IMR-90 (cell line): ENCODE measurements around the gene MPZL2. TPM values are rescaled to one million over a fixed set of nuclear protein-coding genes. Genes with fewer than 3 reads are reported as not detected.

Source experiments
- ATAC-seq: fragments of 200-7000 bp; cut with Tn5 transposase; 2 replicates; pipeline ENCODE4 v1.9.1; 2020; ENCODE audit warnings: low read depth, mild to moderate bottlenecking, moderate library complexity
- BruUV-seq: library from RNA; stranded (reverse); fragments of 400-500 nt; replicated peaks from 2 replicates; lab custom pipeline; 2021; lab: Mats Ljungman, UMichigan
- CTCF ChIA-PET: fragments of 300-600 bp; formaldehyde crosslinking; extraction: SDS; loops from one replicate; lab custom pipeline; 2021; ENCODE audit warnings: antibody characterized with exemption; lab: Yijun Ruan, JAX
- POLR2A ChIA-PET: fragments of 300-600 bp; sonication (Branson Sonifier 250); formaldehyde crosslinking; loops from one replicate; lab custom pipeline; 2022; ENCODE audit warnings: antibody characterized with exemption; ENCODE audit not compliant: unreplicated experiment; lab: Charles Lee
- DNase-seq: peaks from one replicate; pipeline ENCODE4 v3.0.0; 2013
- H2AFZ ChIP-seq: replicated peaks from 2 replicates; pipeline ENCODE3; 2013; ENCODE audit warnings: low read length, mild to moderate bottlenecking; ENCODE audit not compliant: poor library complexity
- H2AK5ac ChIP-seq: 2 replicates; pipeline ENCODE4 v1.6.1; 2013; ENCODE audit warnings: low read depth, low read length, inconsistent platforms
- H2AK9ac ChIP-seq: replicated peaks from 2 replicates; pipeline ENCODE3; 2013; ENCODE audit warnings: mild to moderate bottlenecking, low read depth, low read length, moderate library complexity; ENCODE audit not compliant: poor library complexity
- H2BK120ac ChIP-seq: 2 replicates; pipeline ENCODE4 v1.6.1; 2013; ENCODE audit warnings: low read depth, low read length, inconsistent platforms
- H2BK15ac ChIP-seq: 3 replicates; pipeline ENCODE4 v1.6.1; 2013; ENCODE audit warnings: low read depth, low read length, inconsistent platforms
- H2BK20ac ChIP-seq: 2 replicates; pipeline ENCODE4 v1.6.1; 2013; ENCODE audit warnings: low read depth, mild to moderate bottlenecking, inconsistent platforms, low read length, moderate library complexity
- H2BK5ac ChIP-seq: 2 replicates; pipeline ENCODE4 v1.6.1; 2013; ENCODE audit warnings: mild to moderate bottlenecking, low read depth, low read length, inconsistent platforms; ENCODE audit not compliant: poor library complexity, severe bottlenecking
- H3K14ac ChIP-seq: replicated peaks from 2 replicates; pipeline ENCODE4 v1.6.1; 2013; ENCODE audit warnings: low read depth, low read length, inconsistent platforms
- H3K18ac ChIP-seq: 2 replicates; pipeline ENCODE4 v1.6.1; 2013; ENCODE audit warnings: low read depth, low read length, control low read depth
- H3K23ac ChIP-seq: 2 replicates; pipeline ENCODE4 v1.6.1; 2013; ENCODE audit warnings: low read depth, low read length, inconsistent platforms
- H3K27ac ChIP-seq: 2 replicates; pipeline ENCODE4 v1.5.1; 2013; ENCODE audit warnings: mild to moderate bottlenecking, control low read depth, low read length; ENCODE audit not compliant: insufficient read depth
- H3K27me3 ChIP-seq: 2 replicates; pipeline ENCODE4 v1.6.1; 2013; ENCODE audit warnings: low read length; ENCODE audit not compliant: control insufficient read depth, insufficient read depth
- H3K36me3 ChIP-seq: 2 replicates; pipeline ENCODE4 v1.6.1; 2013; ENCODE audit warnings: low read length, mixed read lengths; ENCODE audit not compliant: control insufficient read depth, insufficient read depth
- H3K4ac ChIP-seq: 2 replicates; pipeline ENCODE4 v1.6.1; 2013; ENCODE audit warnings: low read depth, low read length, inconsistent platforms
- H3K4me1 ChIP-seq: 2 replicates; pipeline ENCODE4 v1.6.1; 2013; ENCODE audit warnings: low read length, mixed read lengths; ENCODE audit not compliant: control insufficient read depth, insufficient read depth
- H3K4me2 ChIP-seq: 2 replicates; pipeline ENCODE4 v1.6.1; 2013; ENCODE audit warnings: low read depth, mild to moderate bottlenecking, control low read depth, low read length, moderate library complexity
- H3K4me3 ChIP-seq: 2 replicates; pipeline ENCODE4 v1.5.1; 2013; ENCODE audit warnings: low read depth, mild to moderate bottlenecking, control low read depth, low read length, moderate library complexity; ENCODE audit not compliant: insufficient read depth
- H3K56ac ChIP-seq: 2 replicates; pipeline ENCODE4 v1.6.1; 2013; ENCODE audit warnings: low read length, inconsistent platforms; ENCODE audit not compliant: insufficient read depth; ENCODE audit errors: extremely low read depth
- H3K79me1 ChIP-seq, 2 experiments: 2 replicates each; pipeline ENCODE4 v1.6.1; 2013; ENCODE audit warnings: low read length in 2 of 2, inconsistent platforms in 1 of 2, low read depth in 1 of 2
- H3K9ac ChIP-seq: 2 replicates; pipeline ENCODE4 v1.6.1; 2013; ENCODE audit warnings: low read depth, low read length, control low read depth
- H3K9me1 ChIP-seq: 2 replicates; pipeline ENCODE4 v1.6.1; 2013; ENCODE audit warnings: low read length, inconsistent platforms; ENCODE audit not compliant: insufficient read depth
- H3K9me3 ChIP-seq: 2 replicates; pipeline ENCODE4 v1.6.1; 2013; ENCODE audit warnings: low read length; ENCODE audit not compliant: control insufficient read depth, insufficient read depth
- H4K20me1 ChIP-seq: 2 replicates; pipeline ENCODE4 v1.6.1; 2013; ENCODE audit warnings: low read length, inconsistent platforms; ENCODE audit not compliant: insufficient read depth
- H4K5ac ChIP-seq: 2 replicates; pipeline ENCODE4 v1.6.1; 2013; ENCODE audit warnings: mild to moderate bottlenecking, low read depth, low read length, control low read depth
- H4K8ac ChIP-seq, 2 experiments: 2 replicates each; pipeline ENCODE4 v1.6.1; 2013; ENCODE audit warnings: low read depth in 2 of 2, low read length in 2 of 2, control low read depth in 1 of 2, inconsistent platforms in 1 of 2
- H4K91ac ChIP-seq: 2 replicates; pipeline ENCODE4 v1.6.1; 2013; ENCODE audit warnings: low read depth, low read length, inconsistent platforms; ENCODE audit not compliant: insufficient read depth
- ELK1 ChIP-seq: fragments of 150-350 bp; IDR thresholded peaks from 2 replicates; pipeline ENCODE4 v1.6.1; 2016; ENCODE audit warnings: low read depth, mild to moderate bottlenecking, low read length, moderate library complexity, borderline replicate concordance
- POLR2A ChIP-seq: IDR thresholded peaks from 2 replicates; pipeline ENCODE4 v1.6.1; 2012; ENCODE audit warnings: mild to moderate bottlenecking, low read depth, low read length
- WGBS, 2 experiments: methylation state at CpG; one replicate each; pipeline versions ENCODE4 v1.1.5 to v1.1.7; 2013; ENCODE audit warnings: missing lambda C conversion rate in 2 of 2; ENCODE audit not compliant: insufficient read length in 1 of 2; ENCODE audit errors: extremely low coverage in 2 of 2; 5-methylcytosine and 5-hydroxymethylcytosine counted together
- dilution Hi-C: fragments of 300-500 bp; cut with HindIII; formaldehyde crosslinking; loops from one replicate; pipeline ENCODE4 v1.14.3; 2018; ENCODE audit warnings: low sequenced_read_pairs; ENCODE audit not compliant: unreplicated experiment
- in situ Hi-C: fragments of 300-500 bp; cut with MboI; formaldehyde crosslinking; loops from 3 replicates; pipeline ENCODE4 v1.14.3; 2019; ENCODE audit warnings: low sequenced_read_pairs, inconsistent platforms, mixed read lengths
- intact Hi-C: fragments of 100-400 bp; cut with micrococcal nuclease; formaldehyde crosslinking; loops from 2 replicates; pipeline ENCODE4 v1.10.0; 2022
- polyA plus RNA-seq, 3 experiments: library from polyadenylated mRNA; depleted of rRNA; stranded (reverse); fragments of >200 nt; gene quantifications; 2 replicates each; pipeline ENCODE4 v1.2.3, GENCODE V29; 2012; ENCODE audit warnings: low replicate concordance in 1 of 3
- total RNA-seq: library from RNA; depleted of rRNA; stranded (reverse); fragments of >200 nt; gene quantifications from 2 replicates; pipeline ENCODE4 v1.2.3, GENCODE V29; 2012

MPZL2 gene
- total and polyA plus RNA-seq, 2 of the 4 experiments (the other 2 are of a cell fraction), result not detected

DNA sequence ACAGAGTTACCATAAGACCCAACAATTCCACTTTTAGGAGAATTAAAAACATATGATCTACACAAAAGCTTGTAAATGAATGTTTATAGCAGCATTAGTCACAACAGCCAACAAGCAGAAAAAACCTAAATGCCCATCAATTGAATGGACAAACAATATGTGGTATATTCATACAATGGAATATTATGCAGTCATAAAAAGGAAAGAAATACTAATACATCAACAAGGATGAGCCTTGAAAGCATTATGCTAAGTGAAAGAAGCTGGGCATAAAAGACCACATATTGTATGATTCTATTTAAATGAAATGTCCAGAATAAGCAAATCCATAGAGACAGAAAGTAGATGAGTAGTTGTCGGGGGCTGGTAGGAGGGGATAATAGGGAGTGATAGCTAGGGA lies 5.0 kb downstream of the MPZL2 start:
- TF ChIP-seq ELK1 (no peak), POLR2A (no peak)
- no peak overlapping the region for H3K27ac ChIP-seq
- no peak overlapping the region for H2BK5ac ChIP-seq
- H3K27me3 ChIP-seq, result peaks cover 15% of the 10 kb centered on the region
- ATAC-seq (no peak), DNase-seq (no peak)
- intact Hi-C loops, result no loop called here
- no CpG with 5 or more reads among the region's 1 CpG for WGBS, 2 experiments
- ChIA-PET CTCF (no interaction called here), POLR2A (no interaction called here)
- no peak overlapping the region for H2AFZ ChIP-seq
- no peaks in the 10 kb centered on the region for H3K4me1 ChIP-seq
- H3K9ac ChIP-seq, result no peak overlapping the region
- H2BK120ac ChIP-seq, result no peak overlapping the region
- in situ Hi-C loops, result no loop called here
- no peaks in the 10 kb centered on the region for H3K36me3 ChIP-seq
- H3K4ac ChIP-seq, result no peak overlapping the region
- H3K18ac ChIP-seq, result no peak overlapping the region
- H4K91ac ChIP-seq, result no peak overlapping the region
- H4K20me1 ChIP-seq, result no peaks in the 10 kb centered on the region
- H3K9me1 ChIP-seq, result no peaks in the 10 kb centered on the region
- no peak overlapping the region for H2AK9ac ChIP-seq
- H3K14ac ChIP-seq, result no peak overlapping the region
- no peak overlapping the region for H3K4me3 ChIP-seq
- H2BK20ac ChIP-seq, result no peak overlapping the region
- H4K5ac ChIP-seq, result no peak overlapping the region
- no peak overlapping the region for H3K4me2 ChIP-seq
- no peak overlapping the region for H4K8ac ChIP-seq
- no peak overlapping the region for H2BK15ac ChIP-seq
- BruUV-seq, result no TSS peak
- H3K9me3 ChIP-seq, result no peaks in the 10 kb centered on the region
- H3K79me1 ChIP-seq, result no peaks in the 10 kb centered on the region
- H2AK5ac ChIP-seq, result no peak overlapping the region
- H3K56ac ChIP-seq, result no peak overlapping the region
- no peak overlapping the region for H3K23ac ChIP-seq
- dilution Hi-C loops, result no loop called here
